ENCODE measurements around the gene GZMM.
"Not testable (repeated sequence)": the region's sequence is repeated elsewhere in the genome, so short reads cannot be mapped to it uniquely, and the experiment has no call there.

The GZMM gene

DNA sequence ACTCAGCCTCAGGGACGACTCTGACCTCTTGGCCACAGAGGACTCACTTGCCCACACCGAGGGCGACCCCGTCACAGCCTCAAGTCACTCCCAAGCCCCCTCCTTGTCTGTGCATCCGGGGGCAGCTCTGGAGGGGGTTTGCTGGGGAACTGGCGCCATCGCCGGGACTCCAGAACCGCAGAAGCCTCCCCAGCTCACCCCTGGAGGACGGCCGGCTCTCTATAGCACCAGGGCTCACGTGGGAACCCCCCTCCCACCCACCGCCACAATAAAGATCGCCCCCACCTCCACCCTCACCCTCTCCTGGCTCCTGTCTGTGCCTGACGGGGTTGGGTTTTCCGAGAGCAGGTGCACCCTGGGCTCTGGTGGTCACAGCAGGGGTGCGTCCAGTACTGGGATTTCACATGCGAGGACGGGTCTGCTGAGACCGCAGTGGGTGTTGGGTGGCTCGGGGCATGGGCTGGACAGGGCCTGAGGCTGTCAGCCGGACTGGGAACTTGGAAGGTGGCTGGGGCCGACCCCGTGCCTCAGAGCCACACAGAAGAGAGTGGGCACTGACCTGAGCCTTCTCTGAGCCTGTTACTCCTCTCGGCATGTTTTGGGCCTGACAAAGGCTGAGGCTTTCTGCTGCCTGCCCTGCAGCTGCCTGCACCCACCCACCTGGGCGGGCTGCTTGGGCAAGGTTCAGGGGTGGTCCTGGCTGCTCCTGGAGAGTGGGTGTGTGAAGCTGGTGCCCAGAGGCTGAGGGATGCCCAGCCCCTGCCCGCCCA, 39.5 kb downstream of the GZMM start:
- no peak for DNase-seq (ENCODE audit: low read depth)

DNA sequence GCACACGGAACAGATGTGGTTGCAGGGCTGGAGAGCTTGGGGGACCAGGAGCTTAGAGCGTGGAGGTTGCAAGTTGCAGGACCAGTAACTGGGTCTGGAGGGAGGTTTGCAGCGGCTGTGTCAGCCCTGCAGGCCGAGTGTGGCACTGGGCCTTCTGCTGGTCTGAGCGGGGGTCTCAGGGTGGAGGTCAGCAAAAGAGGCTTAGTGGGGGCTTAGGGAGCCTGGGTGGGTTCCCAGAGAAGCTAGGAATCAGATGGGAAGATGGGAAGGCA, 40.1 kb downstream of the GZMM start:
- no peak for DNase-seq (ENCODE audit: low read depth)

GRCh38 chr19:584240-585001, 40.6 kb downstream of the GZMM start:
- DNase-seq (ENCODE audit: low read depth): no peak

GRCh38 chr19:585146-585545, 41.3 kb downstream of the GZMM start:
- DNase-seq (ENCODE audit: low read depth): not testable (repeated sequence)

- no peak for DNase-seq (ENCODE audit: low read depth)
These were observed 41.8 kb downstream of the GZMM start for GRCh38 chr19:585551-586110.

DNA sequence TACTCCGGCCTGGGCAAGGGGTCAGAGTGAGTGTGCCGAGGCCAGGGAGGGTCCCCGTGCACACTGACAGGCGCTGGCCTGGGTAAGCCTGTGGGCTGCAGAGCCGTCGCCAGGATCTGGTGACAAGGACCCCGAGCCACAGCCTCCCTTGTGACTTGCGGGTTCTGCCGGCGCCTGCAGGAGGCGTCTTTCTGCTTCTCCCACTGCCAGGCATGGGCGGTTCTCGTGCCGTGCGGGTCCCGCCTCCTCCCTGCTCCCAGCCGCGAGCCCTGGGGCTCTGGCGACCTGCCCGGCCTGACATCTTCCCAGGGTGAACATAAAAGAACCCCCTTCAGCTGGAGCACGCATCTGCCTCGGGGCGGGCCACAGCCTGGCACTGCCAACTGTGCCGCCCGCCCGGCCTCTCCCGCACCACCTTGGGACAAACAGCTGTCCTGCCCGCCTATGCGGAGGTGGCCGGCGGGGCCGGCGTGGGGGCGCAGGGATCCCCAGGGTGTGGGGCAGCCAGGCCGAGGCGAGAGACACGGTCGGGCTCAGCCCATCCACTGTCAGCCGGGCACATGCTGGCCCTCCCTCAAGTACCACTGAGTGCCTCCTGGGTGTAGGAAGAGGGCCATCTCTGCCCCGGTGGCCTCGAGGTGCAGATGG, 44.4 kb downstream of the GZMM start:
- no peak for DNase-seq (ENCODE audit: low read depth)

- no peak for DNase-seq (ENCODE audit: low read depth)
These were observed 45.2 kb downstream of the GZMM start for GRCh38 chr19:588741-589692.

GRCh38 chr19:589693-590395, 46.0 kb downstream of the GZMM start, which contains the start of gene HCN2:
Gene HCN2, plus strand, starts transcription at chr19:589881. Its CDS starts 65 bp downstream, at chr19:589946.
- no peak for DNase-seq (ENCODE audit: low read depth)

DNA sequence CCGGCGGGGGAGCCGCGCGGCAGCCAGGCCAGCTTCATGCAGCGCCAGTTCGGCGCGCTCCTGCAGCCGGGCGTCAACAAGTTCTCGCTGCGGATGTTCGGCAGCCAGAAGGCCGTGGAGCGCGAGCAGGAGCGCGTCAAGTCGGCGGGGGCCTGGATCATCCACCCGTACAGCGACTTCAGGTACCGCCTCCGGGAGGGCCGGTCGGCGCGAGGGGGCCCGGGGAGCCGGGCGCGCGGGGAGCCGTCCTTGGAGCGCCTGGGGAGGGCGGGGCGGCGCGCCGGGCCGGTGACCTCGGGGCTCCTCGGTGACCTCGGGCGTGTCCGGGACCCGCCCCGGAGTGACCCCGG, 46.5 kb downstream of the GZMM start:
- DNase-seq (ENCODE audit: low read depth): no peak

GRCh38 chr19:590750-591098, 46.9 kb downstream of the GZMM start:
- no peak for DNase-seq (ENCODE audit: low read depth)

DNA sequence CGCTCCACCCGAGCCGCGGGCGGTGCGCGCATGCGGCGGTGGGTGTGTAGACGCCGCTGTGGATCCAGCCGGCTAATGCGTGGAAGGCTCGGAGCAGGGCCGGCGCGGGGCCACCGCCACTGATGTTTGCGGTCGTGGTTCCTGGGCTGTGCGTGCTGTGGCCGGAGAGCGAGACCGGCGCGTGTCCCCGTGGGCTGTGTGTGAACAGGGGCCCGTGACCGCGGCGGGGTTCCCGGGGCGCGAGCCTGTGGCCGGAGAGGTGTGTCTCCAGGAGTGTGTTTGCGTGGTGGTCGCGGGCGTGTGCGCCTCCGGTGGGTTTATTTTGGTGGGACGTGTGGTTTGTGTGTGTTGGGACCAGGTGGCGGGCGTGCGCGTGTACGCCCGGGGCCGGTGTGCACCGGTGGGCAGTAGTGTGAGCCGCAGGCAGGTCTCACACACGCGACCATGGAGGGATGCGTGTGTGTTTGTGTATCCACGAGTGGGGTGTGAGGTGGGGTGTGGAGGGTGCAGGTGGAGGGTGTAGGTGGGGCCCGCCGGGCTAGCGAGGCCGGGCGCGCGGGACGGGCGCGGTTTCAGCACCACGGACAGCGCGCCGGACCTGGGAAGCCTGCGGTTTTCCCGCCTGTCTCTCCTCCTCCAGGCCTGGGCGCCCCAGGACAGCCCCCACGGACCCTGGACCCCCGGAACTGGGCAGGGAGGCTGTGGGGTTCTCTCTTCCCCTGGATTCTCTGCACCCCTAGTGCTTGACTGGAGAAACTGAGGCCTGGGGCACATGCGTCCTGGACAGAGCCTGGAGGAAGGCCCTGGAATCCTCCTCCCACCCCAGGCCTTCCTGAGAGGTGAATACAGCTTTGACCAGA, 47.5 kb downstream of the GZMM start:
- DNase-seq (ENCODE audit: low read depth): no peak

DNA sequence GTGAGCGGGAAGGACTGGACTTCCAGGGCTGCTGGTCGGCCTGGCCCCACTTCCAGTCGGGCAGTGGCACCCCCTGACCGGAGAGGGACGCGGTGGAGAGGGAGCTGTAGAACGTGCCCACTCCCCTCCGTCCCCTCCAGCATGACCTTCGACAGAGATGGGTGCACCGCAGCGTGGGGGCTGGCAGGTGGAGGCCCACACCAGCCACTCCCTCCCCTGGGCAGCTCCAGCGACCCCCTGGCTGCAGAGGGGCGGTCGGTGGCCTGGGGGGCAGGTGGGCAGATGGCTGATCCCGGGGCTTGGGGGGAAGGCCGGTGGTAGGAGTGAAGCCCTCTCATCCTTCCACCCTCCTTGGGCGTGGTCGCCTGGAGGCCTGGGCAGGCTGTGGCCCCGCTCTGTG, 48.2 kb downstream of the GZMM start:
- no peak for DNase-seq (ENCODE audit: low read depth)

DNA sequence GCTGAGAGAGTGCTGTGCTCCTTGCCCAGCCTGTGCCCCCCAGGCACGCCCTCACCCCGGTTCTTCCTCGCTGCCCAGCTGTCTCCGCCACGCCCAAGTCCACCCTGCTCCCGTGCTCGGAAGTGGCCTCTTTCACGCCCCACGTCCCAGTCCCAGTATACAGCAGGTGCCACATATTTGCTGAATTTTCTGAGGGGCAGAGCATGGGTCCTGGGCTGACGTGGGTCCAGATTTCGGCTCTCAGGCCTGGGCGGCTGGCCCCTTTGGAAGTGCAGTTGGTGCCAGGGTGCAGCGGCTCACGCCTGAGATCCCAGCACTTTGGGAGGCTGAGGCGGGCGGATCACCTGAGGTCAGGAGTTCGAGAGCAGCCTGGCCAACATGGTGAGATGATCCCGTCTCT, 49.2 kb downstream of the GZMM start:
- DNase-seq (ENCODE audit: low read depth): no peak

- no peak for DNase-seq (ENCODE audit: low read depth)
These were observed 49.7 kb downstream of the GZMM start for GRCh38 chr19:593505-593904.

GRCh38 chr19:594265-594870, 50.5 kb downstream of the GZMM start:
- no peak for DNase-seq (ENCODE audit: low read depth)

GRCh38 chr19:595326-596262, 51.7 kb downstream of the GZMM start:
- no peak for DNase-seq (ENCODE audit: low read depth)

GRCh38 chr19:596263-596655, 52.4 kb downstream of the GZMM start:
- DNase-seq (ENCODE audit: low read depth): no peak

GRCh38 chr19:597406-598315, 53.8 kb downstream of the GZMM start:
- DNase-seq (ENCODE audit: low read depth): no peak
